B cell (primary cell): Measurements from ENCODE around the gene EEA1. TPM values are rescaled to one million over a fixed set of nuclear protein-coding genes. Genes with fewer than 3 reads are reported as not detected.

Experiments
- ATAC-seq: fragments of 200-7000 bp; cut with Tn5 transposase; one replicate; pipeline ENCODE4 v1.10.0; 2021; ENCODE audit warnings: low read depth, mild to moderate bottlenecking, moderate number of reproducible peaks, moderate library complexity
- CTCF ChIA-PET: fragments of 350-600 bp; sonication (Branson Sonifier 250); formaldehyde crosslinking; loops from one replicate; lab custom pipeline; 2021; ENCODE audit warnings: antibody characterized with exemption, inconsistent platforms; lab: Charles Lee
- POLR2A ChIA-PET: fragments of 350-600 bp; sonication (Branson Sonifier 250); formaldehyde crosslinking; loops from one replicate; lab custom pipeline; 2021; ENCODE audit warnings: antibody characterized with exemption; lab: Charles Lee
- DNase-seq: peaks from one replicate; pipeline ENCODE4 v3.0.0; 2013
- H2AFZ ChIP-seq: 2 replicates; pipeline ENCODE4 v1.6.1; 2012; ENCODE audit warnings: mild to moderate bottlenecking, low read depth, low read length; ENCODE audit not compliant: insufficient read depth, poor library complexity, severe bottlenecking
- H3K27ac ChIP-seq, 2 donors: 1 replicate in 1 of 2; 2 replicates in 1 of 2; pipeline ENCODE4 v1.5.1; 2012 to 2013; ENCODE audit warnings: low read length in 2 of 2, mild to moderate bottlenecking in 2 of 2, moderate library complexity in 1 of 2
- H3K27me3 ChIP-seq, 4 experiments: fragments of 200-600 bp in 1 of 4; sonication (generic) in 1 of 4; replicated peaks in 1 of 4; 1 replicate in 2 of 4; 2 replicates in 2 of 4; pipeline versions ENCODE4 v1.6.1 to v1.7.0; 2013 to 2016; ENCODE audit warnings: low read length in 3 of 4, mild to moderate bottlenecking in 2 of 4, mixed read lengths in 1 of 4, moderate library complexity in 1 of 4; ENCODE audit not compliant: insufficient read depth in 4 of 4, control insufficient read depth in 3 of 4; ENCODE audit errors: control extremely low read depth in 1 of 4
- H3K36me3 ChIP-seq, 2 experiments: replicated peaks in 1 of 2; 1 replicate in 1 of 2; 2 replicates in 1 of 2; pipeline versions ENCODE4 v1.6.1 to v1.7.1; 2013; ENCODE audit warnings: low read length in 1 of 2; ENCODE audit not compliant: insufficient read depth in 2 of 2, control insufficient read depth in 1 of 2; ENCODE audit errors: control extremely low read depth in 1 of 2, extremely low read depth in 1 of 2
- H3K4me1 ChIP-seq, 2 donors: fragments of 200-600 bp in 1 of 2; sonication (generic) in 1 of 2; 1 replicate in 1 of 2; 2 replicates in 1 of 2; pipeline versions ENCODE4 v1.5.1 to v1.6.1; 2013 to 2017; ENCODE audit warnings: low read length in 2 of 2; ENCODE audit not compliant: control insufficient read depth in 2 of 2, insufficient read depth in 2 of 2
- H3K4me2 ChIP-seq: replicated peaks from 2 replicates; pipeline ENCODE3; 2012; ENCODE audit warnings: mild to moderate bottlenecking, low read depth, low read length; ENCODE audit not compliant: poor library complexity, severe bottlenecking
- H3K4me3 ChIP-seq, 5 experiments: fragments of 200-600 bp in 1 of 5; sonication (generic) in 1 of 5; 1 replicate in 3 of 5; 2 replicates in 2 of 5; pipeline versions ENCODE4 v1.5.1 to v1.7.0; 2011 to 2016; ENCODE audit warnings: low read length in 4 of 5, mild to moderate bottlenecking in 4 of 5, low read depth in 2 of 5, control low read depth in 1 of 5, moderate library complexity in 1 of 5; ENCODE audit not compliant: insufficient read depth in 1 of 5; ENCODE audit errors: control extremely low read depth in 1 of 5, extremely low read depth in 1 of 5
- H3K79me2 ChIP-seq: fragments of 200-600 bp; sonication (generic); one replicate; pipeline ENCODE4 v1.6.0; 2016; ENCODE audit warnings: low read length; ENCODE audit not compliant: control insufficient read depth, insufficient read depth
- H3K9ac ChIP-seq: fragments of 200-600 bp; sonication (generic); 2 replicates; pipeline ENCODE4 v1.6.1; 2017; ENCODE audit warnings: mild to moderate bottlenecking, low read length, moderate library complexity
- H3K9me3 ChIP-seq, 3 donors: one replicate each; pipeline versions ENCODE4 v1.6.1 to v1.7.1; 2013; ENCODE audit warnings: low read length in 2 of 3; ENCODE audit not compliant: control insufficient read depth in 2 of 3, insufficient read depth in 1 of 3; ENCODE audit errors: control extremely low read depth in 1 of 3
- H4K20me1 ChIP-seq: 2 replicates; pipeline ENCODE4 v1.6.0; 2012; ENCODE audit warnings: mild to moderate bottlenecking, low read length; ENCODE audit not compliant: insufficient read depth, control insufficient read depth, poor library complexity, severe bottlenecking
- H3K27ac Mint-ChIP-seq: one replicate; pipeline ENCODE4 v1.8.0; 2021; ENCODE audit warnings: mixed read lengths
- H3K27me3 Mint-ChIP-seq: one replicate; pipeline ENCODE4 v1.8.0; 2021; ENCODE audit warnings: mixed read lengths
- H3K4me1 Mint-ChIP-seq: one replicate; pipeline ENCODE4 v1.8.0; 2021; ENCODE audit warnings: mixed read lengths
- H3K4me3 Mint-ChIP-seq: one replicate; pipeline ENCODE4 v1.8.0; 2021; ENCODE audit warnings: mixed read lengths
- H3K9me3 Mint-ChIP-seq: one replicate; pipeline ENCODE4 v1.8.0; 2022; ENCODE audit warnings: mixed read lengths; ENCODE audit not compliant: insufficient read depth
- CTCF ChIP-seq: fragments of 200-600 bp; IDR thresholded peaks from one replicate; pipeline ENCODE4 v1.8.0; 2022; ENCODE audit warnings: antibody characterized with exemption, mild to moderate bottlenecking
- EZH2 ChIP-seq: IDR thresholded peaks from 2 replicates; pipeline ENCODE4 v1.6.1; 2012; ENCODE audit warnings: borderline replicate concordance, low read depth, mild to moderate bottlenecking, moderate library complexity, low read length; ENCODE audit not compliant: insufficient read depth, poor library complexity, severe bottlenecking
- WGBS: methylation state at CpG from one replicate; pipeline ENCODE4 v1.1.5; 2013; ENCODE audit warnings: missing lambda C conversion rate; ENCODE audit not compliant: insufficient coverage; 5-methylcytosine and 5-hydroxymethylcytosine counted together
- intact Hi-C: fragments of 100-400 bp; cut with micrococcal nuclease; formaldehyde crosslinking; loops from one replicate; pipeline ENCODE4 v1.10.0; 2022
- polyA plus RNA-seq: library from polyadenylated mRNA; depleted of rRNA; stranded (reverse); fragments of >200 nt; gene quantifications from 2 replicates; pipeline ENCODE4 v1.2.3, GENCODE V29; 2012
- total RNA-seq, 2 donors: library from RNA; stranded (reverse); fragments of 120-200 nt in 1 of 2; gene quantifications; 1 replicate in 1 of 2; 2 replicates in 1 of 2; pipeline versions ENCODE4 v1.2.3 to v1.2.4, GENCODE V29; 2013 to 2022

The EEA1 gene
- total and polyA plus RNA-seq, 2 donors (not counting 1 experiment from before 2014, with no cell fraction given) = 1.8 to 26.3 TPM

GRCh38 chr12:92899386-92900001 lies 29.6 kb downstream of the EEA1 start:
- no peak for DNase-seq
- ChIA-PET POLR2A (interaction anchor here (0.7 kb wide), 1 partner anchor 533 kb away, joined by 3 read pairs; no protein-coding TSS in a partner anchor), CTCF (interaction anchor here (1.4 kb wide), 1 partner anchor 28 kb away, joined by 6 read pairs; no protein-coding TSS in a partner anchor)
- Mint-ChIP-seq H3K4me1 (peaks cover 7% of the 10 kb centered on the region), H3K27me3 (no peaks in the 10 kb centered on the region), H3K9me3 (no peaks in the 10 kb centered on the region), H3K27ac (no peak overlapping the region), H3K4me3 (no peak overlapping the region)
- no peak for ATAC-seq
- H3K27ac ChIP-seq = no peak overlapping the region
- intact Hi-C loops = no loop called here
- H3K9ac ChIP-seq = no peak overlapping the region
- H3K4me2 ChIP-seq = no peak overlapping the region
- H3K79me2 ChIP-seq = peaks cover 63% of the 10 kb centered on the region
- no peak for TF ChIP-seq EZH2
- no peak for TF ChIP-seq CTCF
- no peak overlapping the region for H2AFZ ChIP-seq
- no peak overlapping the region for H3K4me3 ChIP-seq
- H3K27me3 ChIP-seq = no peaks in the 10 kb centered on the region
- H3K4me1 ChIP-seq = no peaks in the 10 kb centered on the region
- H4K20me1 ChIP-seq = peaks cover 21% of the 10 kb centered on the region
- 100% methylated on average over 2 of the region's 3 CpGs for WGBS
- H3K9me3 ChIP-seq = peaks cover 0 to 3% (median 0%) of the 10 kb centered on the region in 3 donors
- peaks cover 0 to 2% of the 10 kb centered on the region in 2 experiments for H3K36me3 ChIP-seq

DNA sequence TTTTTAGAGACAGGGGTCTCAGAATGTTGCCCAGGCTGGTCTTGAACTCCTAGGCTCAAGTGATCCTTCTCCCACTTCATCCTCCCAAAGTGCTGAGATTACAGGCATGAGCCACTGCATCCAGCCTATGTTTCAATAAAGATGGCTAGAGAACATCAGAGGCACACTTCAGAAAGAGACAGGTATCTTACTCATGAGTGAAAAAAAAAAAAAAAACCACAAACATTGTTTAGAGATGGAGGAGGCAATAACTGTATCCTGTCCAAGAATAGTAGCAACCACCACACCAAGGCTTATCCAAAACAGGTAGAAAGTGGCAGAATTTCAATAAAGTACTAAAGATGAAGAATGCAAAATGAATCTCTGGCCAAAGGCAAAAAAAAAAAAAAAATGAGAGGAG lies 30.3 kb downstream of the EEA1 start:
- no peak overlapping the region for H3K9ac ChIP-seq
- H3K4me3 ChIP-seq = no peak overlapping the region
- H3K4me1 Mint-ChIP-seq = peaks cover 5% of the 10 kb centered on the region
- TF ChIP-seq EZH2 (no peak), CTCF (no peak)
- intact Hi-C loops = no loop called here
- H3K27ac Mint-ChIP-seq = no peak overlapping the region
- H3K4me2 ChIP-seq = no peak overlapping the region
- H2AFZ ChIP-seq = no peak overlapping the region
- POLR2A ChIA-PET = interaction anchor here (0.7 kb wide), 1 partner anchor 533 kb away, joined by 3 read pairs; no protein-coding TSS in a partner anchor
- no peaks in the 10 kb centered on the region for H3K27me3 Mint-ChIP-seq
- H3K79me2 ChIP-seq = peaks cover 57% of the 10 kb centered on the region
- DNase-seq = no peak
- peaks cover 0 to 2% of the 10 kb centered on the region in 2 experiments for H3K36me3 ChIP-seq
- no peaks in the 10 kb centered on the region for H3K9me3 Mint-ChIP-seq
- no peak for ATAC-seq
- H3K4me3 Mint-ChIP-seq = no peak overlapping the region
- no peak overlapping the region for H3K27ac ChIP-seq
- H3K27me3 ChIP-seq = no peaks in the 10 kb centered on the region
- no peaks in the 10 kb centered on the region for H3K4me1 ChIP-seq
- H3K9me3 ChIP-seq = peaks cover 0 to 3% (median 0%) of the 10 kb centered on the region in 3 donors
- peaks cover 19% of the 10 kb centered on the region for H4K20me1 ChIP-seq
- CTCF ChIA-PET = interaction anchor here (0.6 kb wide), 1 partner anchor 111 kb away, joined by 3 read pairs; no protein-coding TSS in a partner anchor
